Ascending aorta (tissue), 2 donors: Measurements from ENCODE around the gene GRK1. TPM values are rescaled to one million over a fixed set of nuclear protein-coding genes. Genes with fewer than 3 reads are reported as not detected.

Source experiments
- DNase-seq, 2 donors: peaks; one replicate each; pipeline ENCODE4 v3.0.0-alpha.2; 2019; ENCODE audit warnings: low spot score in 2 of 2
- H3K27ac ChIP-seq, 2 donors: fragments of 200-600 bp; sonication (generic); one replicate each; pipeline ENCODE4 v1.5.1; 2016 to 2017; ENCODE audit warnings: mild to moderate bottlenecking in 1 of 2
- H3K27me3 ChIP-seq: fragments of 200-600 bp; sonication (generic); one replicate; pipeline ENCODE4 v1.5.1; 2017
- H3K36me3 ChIP-seq, 2 donors: fragments of 200-600 bp; sonication (generic); one replicate each; pipeline ENCODE4 v1.5.1; 2016
- H3K4me1 ChIP-seq, 2 donors: fragments of 200-600 bp; sonication (generic); one replicate each; pipeline ENCODE4 v1.5.1; 2016 to 2017; ENCODE audit warnings: mild to moderate bottlenecking in 1 of 2
- H3K4me3 ChIP-seq, 2 donors: fragments of 200-600 bp; sonication (generic); one replicate each; pipeline ENCODE4 v1.5.1; 2016 to 2017; ENCODE audit warnings: mild to moderate bottlenecking in 1 of 2
- H3K9me3 ChIP-seq, 2 donors: fragments of 200-600 bp; sonication (generic); one replicate each; pipeline ENCODE4 v1.5.1; 2016
- CTCF ChIP-seq, 3 experiments: fragments of 200-600 bp in 2 of 3; fragments of 450-650 bp in 1 of 3; sonication (generic) in 2 of 3; IDR thresholded peaks; one replicate each; pipeline ENCODE4 v1.5.1; 2016 to 2019; ENCODE audit warnings: antibody characterized with exemption in 3 of 3, mild to moderate bottlenecking in 1 of 3, moderate library complexity in 1 of 3
- intact Hi-C: fragments of 100-400 bp; cut with DNase I; formaldehyde crosslinking; loops from one replicate; pipeline ENCODE4 v1.15.1; 2023
- total RNA-seq: library from RNA; depleted of rRNA; stranded (reverse); fragments of >200 nt; gene quantifications from one replicate; pipeline ENCODE4 v1.1.0, GENCODE V29; 2016

GRK1 gene
- total RNA-seq, 1 donor from 2014 or later, result not detected

GRCh38 chr13:113652404-113653263, 14.4 kb upstream of the GRK1 start:
- Histone ChIP-seq H3K27ac (no peak overlapping the region), H3K9me3 (no peaks in the 10 kb centered on the region), H3K4me1 (peaks cover 4% of the 10 kb centered on the region in 2 donors), H3K27me3 (no peaks in the 10 kb centered on the region), H3K4me3 (no peak overlapping the region), H3K36me3 (no peaks in the 10 kb centered on the region)
- TF ChIP-seq CTCF (IDR thresholded peaks at IDR 0.05), result no peak
- peak in 1 of 2 donors; percentile 51 for DNase-seq
- intact Hi-C loops, result no loop called here

- no peak for TF ChIP-seq CTCF (IDR thresholded peaks at IDR 0.05)
- no peaks in the 10 kb centered on the region for H3K36me3 ChIP-seq
- no peaks in the 10 kb centered on the region for H3K9me3 ChIP-seq
- no peak overlapping the region for H3K27ac ChIP-seq
- intact Hi-C loops, result no loop called here
- H3K27me3 ChIP-seq, result no peaks in the 10 kb centered on the region
- no peaks in the 10 kb centered on the region for H3K4me1 ChIP-seq
- no peak overlapping the region for H3K4me3 ChIP-seq
- peak in 1 of 2 donors; percentile 48 for DNase-seq
Observed at GRCh38 chr13:113653264-113654174, 13.5 kb upstream of the GRK1 start.

DNA sequence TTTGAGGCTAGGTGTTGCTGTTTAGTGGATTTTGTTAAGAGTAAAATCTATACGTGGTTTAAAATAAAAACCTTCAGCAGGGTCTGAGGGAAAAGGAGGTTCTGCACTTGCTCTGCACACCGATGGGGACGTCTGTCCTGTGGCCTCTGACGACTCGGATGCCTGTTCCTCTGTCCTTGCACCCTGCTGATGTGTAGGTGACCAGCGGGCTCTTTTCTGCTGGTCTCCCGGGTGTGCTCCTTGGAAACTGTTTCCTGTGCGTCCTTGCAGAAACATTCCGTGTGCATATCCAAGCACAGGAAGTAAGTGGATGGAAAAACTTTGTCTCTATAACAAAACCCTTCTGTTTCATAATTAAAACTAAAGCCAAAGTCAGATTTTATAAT, 12.9 kb upstream of the GRK1 start:
- no peak for TF ChIP-seq CTCF (IDR thresholded peaks at IDR 0.05)
- Histone ChIP-seq H3K4me3 (no peak overlapping the region), H3K27me3 (no peaks in the 10 kb centered on the region), H3K9me3 (no peaks in the 10 kb centered on the region), H3K36me3 (no peaks in the 10 kb centered on the region), H3K27ac (no peak overlapping the region), H3K4me1 (no peaks in the 10 kb centered on the region)
- DNase-seq, result no peak
- intact Hi-C loops, result no loop called here

DNA sequence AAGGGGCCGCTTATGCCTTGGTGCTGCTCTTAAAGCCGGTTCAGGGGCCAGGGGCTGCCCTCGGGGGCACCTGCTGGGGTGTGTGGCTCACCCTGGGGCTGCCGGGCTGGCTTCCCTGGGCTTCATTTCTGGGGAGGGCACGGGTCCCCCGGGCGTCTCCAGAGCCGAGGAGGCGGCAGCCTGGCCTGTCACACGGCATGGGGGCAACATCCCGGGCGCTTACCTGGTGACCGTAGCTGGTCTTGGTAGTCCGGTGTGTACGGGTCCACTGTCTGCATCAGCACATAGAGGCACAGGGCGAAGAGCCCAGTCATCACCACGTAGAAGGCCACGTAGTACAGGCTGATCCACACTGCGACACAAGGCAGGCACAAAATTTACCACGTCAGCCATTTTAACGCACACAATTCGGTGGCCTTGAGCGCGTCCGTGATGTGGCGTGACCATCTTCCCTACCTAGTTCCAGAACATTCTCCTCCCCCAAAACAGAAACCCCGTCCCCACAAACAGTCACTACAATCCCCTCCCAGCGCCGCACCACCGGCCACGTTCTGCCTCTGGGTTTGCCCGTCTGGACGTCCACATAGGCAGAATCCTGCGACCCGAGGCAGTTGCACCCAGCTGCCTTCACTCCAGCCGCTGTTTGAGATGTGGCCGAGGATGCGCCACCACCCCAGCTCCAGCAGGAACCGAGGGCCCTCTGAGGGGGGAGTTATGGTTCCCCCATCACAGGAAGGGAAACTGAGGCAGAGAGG, 12.3 kb upstream of the GRK1 start:
- H3K4me3 ChIP-seq, result no peak overlapping the region
- peak in 1 of 2 donors; percentile 48 for DNase-seq
- TF ChIP-seq CTCF (IDR thresholded peaks at IDR 0.05), result no peak
- no peaks in the 10 kb centered on the region for H3K36me3 ChIP-seq
- H3K27ac ChIP-seq, result no peak overlapping the region
- no peaks in the 10 kb centered on the region for H3K9me3 ChIP-seq
- intact Hi-C loops, result no loop called here
- no peaks in the 10 kb centered on the region for H3K4me1 ChIP-seq
- H3K27me3 ChIP-seq, result no peaks in the 10 kb centered on the region

- H3K4me1 ChIP-seq, result no peaks in the 10 kb centered on the region
- H3K27ac ChIP-seq, result no peak overlapping the region
- intact Hi-C loops, result no loop called here
- H3K36me3 ChIP-seq, result no peaks in the 10 kb centered on the region
- H3K9me3 ChIP-seq, result peaks cover 0 to 3% of the 10 kb centered on the region in 2 donors
- no peak for TF ChIP-seq CTCF (IDR thresholded peaks at IDR 0.05)
- no peak overlapping the region for H3K4me3 ChIP-seq
- no peak for DNase-seq
- H3K27me3 ChIP-seq, result no peaks in the 10 kb centered on the region
Observed at GRCh38 chr13:113655346-113656002, 11.5 kb upstream of the GRK1 start.
